K562 (cell line): Measurements from ENCODE around the gene TMEM132D. TPM values are rescaled to one million over a fixed set of nuclear protein-coding genes. Genes with fewer than 3 reads are reported as not detected.

Experiments used
- FIP1L1 ChIP-seq: fragments of 200-400 bp; formaldehyde crosslinking; IDR thresholded peaks from 2 replicates; pipeline ENCODE4 v1.6.1; 2018; ENCODE audit warnings: mild to moderate bottlenecking, low read depth, low read length; ENCODE audit not compliant: poor library complexity, severe bottlenecking
- KDM1A ChIP-seq, 2 experiments: fragments of 450-650 bp; IDR thresholded peaks; 2 replicates each; pipeline ENCODE4 v1.6.1; 2016; ENCODE audit warnings: mild to moderate bottlenecking in 2 of 2
- KHSRP ChIP-seq: fragments of 450-650 bp; IDR thresholded peaks from 2 replicates; pipeline ENCODE4 v1.6.1; 2017
- KLF6 ChIP-seq: fragments of 250-450 bp; sonication (Bioruptor Pico); IDR thresholded peaks from 2 replicates; pipeline ENCODE4 v1.4.0; 2020; ENCODE audit warnings: mild to moderate bottlenecking, moderate library complexity, borderline replicate concordance
- MCM5 ChIP-seq: fragments of 450-650 bp; IDR thresholded peaks from 2 replicates; pipeline ENCODE4 v1.6.1; 2016; ENCODE audit warnings: low read depth
- RAD51 ChIP-seq: fragments of 450-650 bp; IDR thresholded peaks from 2 replicates; pipeline ENCODE4 v1.7.1; 2016; ENCODE audit warnings: low read depth, mild to moderate bottlenecking, borderline replicate concordance
- SMAD1 ChIP-seq: fragments of 150-350 bp; IDR thresholded peaks from 2 replicates; pipeline ENCODE4 v1.6.1; 2014; ENCODE audit warnings: low read length, low read depth; ENCODE audit not compliant: partially characterized antibody
- TOE1 ChIP-seq, 2 experiments: fragments of 450-650 bp in 1 of 2; sonication (generic) in 1 of 2; formaldehyde crosslinking in 1 of 2; IDR thresholded peaks; 2 replicates each; pipeline versions ENCODE4 v1.7.1 to v1.8.0; 2016 to 2022; ENCODE audit warnings: borderline replicate concordance in 2 of 2, mild to moderate bottlenecking in 2 of 2, antibody characterized with exemption in 1 of 2, inconsistent platforms in 1 of 2, low read depth in 1 of 2, missing genetic modification reagents in 1 of 2, moderate library complexity in 1 of 2
- WHSC1 ChIP-seq: IDR thresholded peaks from one replicate; pipeline ENCODE4 v1.6.1; 2012; ENCODE audit warnings: low read length, control low read depth, inconsistent platforms
- ZFP36 ChIP-seq: fragments of 150-350 bp; IDR thresholded peaks from 2 replicates; pipeline ENCODE4 v1.6.1; 2018; ENCODE audit warnings: low read length, low read depth; ENCODE audit not compliant: partially characterized antibody
- polyA plus RNA-seq, 8 experiments: library from polyadenylated mRNA; depleted of rRNA in 4 of 8; stranded (reverse) in 5 of 8; unstranded in 3 of 8; fragments of >200 nt; fragmentation: Nextera tagmentation in 2 of 8; fragmentation: Illumina TruSeq in 1 of 8; extraction: Ambion mirVana in 2 of 8; extraction: Trizol in 1 of 8; gene quantifications; 2 replicates each; pipeline versions ENCODE4 v1.2.1 to v1.2.3, GENCODE V29; 2011 to 2014; ENCODE audit warnings: inconsistent platforms in 1 of 8, missing spikeins in 1 of 8
- total RNA-seq, 7 experiments: library from RNA; depleted of rRNA in 6 of 7; stranded (reverse); fragments of >200 nt in 6 of 7; fragmentation: Illumina TruSeq in 2 of 7; extraction: Trizol in 2 of 7; gene quantifications; 2 replicates each; pipeline versions ENCODE4 v1.2.1 to v1.2.3, GENCODE V29; 2011 to 2021; ENCODE audit warnings: low replicate concordance in 1 of 7
- TF ChIP-seq, protein P1 (sequence below), 2 experiments: IDR thresholded peaks in 1 of 2; conservative IDR thresholded peaks in 1 of 2; 2 replicates each; pipeline ENCODE4 v1.6.1; 2016; ENCODE audit warnings: low read depth in 2 of 2, mild to moderate bottlenecking in 1 of 2, missing compliant biosample characterization in 1 of 2, missing genetic modification characterization in 1 of 2, moderate library complexity in 1 of 2
- TF ChIP-seq, protein P2 (sequence below): fragments of 450-650 bp; IDR thresholded peaks from 2 replicates; pipeline ENCODE4 v1.6.1; 2016
- TF ChIP-seq, protein P3 (sequence below): fragments of 450-650 bp; formaldehyde crosslinking; IDR thresholded peaks from 2 replicates; pipeline ENCODE4 v1.4.0; 2020; ENCODE audit warnings: mild to moderate bottlenecking, mixed read lengths

TMEM132D gene
- total and polyA plus RNA-seq, 9 of the 15 experiments (the other 6 are each of a cell fraction or from before 2014, with no cell fraction given) = not detected

DNA sequence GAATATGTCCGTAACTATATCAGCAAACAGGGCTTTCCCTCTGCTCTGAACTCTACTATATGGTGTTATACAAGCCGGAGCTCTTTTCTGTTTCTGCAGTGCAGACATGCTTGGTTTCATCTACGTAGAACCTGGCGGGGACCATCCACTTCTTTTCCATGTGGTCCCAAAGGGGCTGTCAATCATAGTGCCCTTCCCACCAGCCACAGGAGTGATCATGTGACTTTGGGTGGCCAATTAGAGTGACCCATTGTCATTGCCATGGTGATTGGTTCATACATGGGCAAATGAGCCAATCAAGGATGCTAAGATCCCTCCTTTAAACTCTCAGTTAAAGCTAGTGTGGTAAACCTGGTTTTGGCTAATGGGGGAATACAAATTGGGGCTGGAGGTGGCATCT, 281.3 kb downstream of the TMEM132D start (continued):
- TF ChIP-seq, protein P1, sequence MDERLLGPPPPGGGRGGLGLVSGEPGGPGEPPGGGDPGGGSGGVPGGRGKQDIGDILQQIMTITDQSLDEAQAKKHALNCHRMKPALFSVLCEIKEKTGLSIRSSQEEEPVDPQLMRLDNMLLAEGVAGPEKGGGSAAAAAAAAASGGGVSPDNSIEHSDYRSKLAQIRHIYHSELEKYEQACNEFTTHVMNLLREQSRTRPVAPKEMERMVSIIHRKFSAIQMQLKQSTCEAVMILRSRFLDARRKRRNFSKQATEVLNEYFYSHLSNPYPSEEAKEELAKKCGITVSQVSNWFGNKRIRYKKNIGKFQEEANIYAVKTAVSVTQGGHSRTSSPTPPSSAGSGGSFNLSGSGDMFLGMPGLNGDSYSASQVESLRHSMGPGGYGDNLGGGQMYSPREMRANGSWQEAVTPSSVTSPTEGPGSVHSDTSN (CRISPR knock-in tag; IDR thresholded peaks at IDR 0.05; ENCODE audit: low read depth) = no peak
- TF ChIP-seq, protein P1 (tag; conservative IDR thresholded peaks at IDR 0.05; ENCODE audit: low read depth) = peak; percentile 56; the same call in 1 of the 2 replicates
- no peak for TF ChIP-seq KDM1A (IDR thresholded peaks at IDR 0.05)
- TF ChIP-seq, protein P2, sequence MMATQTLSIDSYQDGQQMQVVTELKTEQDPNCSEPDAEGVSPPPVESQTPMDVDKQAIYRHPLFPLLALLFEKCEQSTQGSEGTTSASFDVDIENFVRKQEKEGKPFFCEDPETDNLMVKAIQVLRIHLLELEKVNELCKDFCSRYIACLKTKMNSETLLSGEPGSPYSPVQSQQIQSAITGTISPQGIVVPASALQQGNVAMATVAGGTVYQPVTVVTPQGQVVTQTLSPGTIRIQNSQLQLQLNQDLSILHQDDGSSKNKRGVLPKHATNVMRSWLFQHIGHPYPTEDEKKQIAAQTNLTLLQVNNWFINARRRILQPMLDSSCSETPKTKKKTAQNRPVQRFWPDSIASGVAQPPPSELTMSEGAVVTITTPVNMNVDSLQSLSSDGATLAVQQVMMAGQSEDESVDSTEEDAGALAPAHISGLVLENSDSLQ = peak; percentile 94
- no peak for TF ChIP-seq WHSC1
- TF ChIP-seq KLF6 (CRISPR knock-in tag) = no peak
- TF ChIP-seq, protein P3, sequence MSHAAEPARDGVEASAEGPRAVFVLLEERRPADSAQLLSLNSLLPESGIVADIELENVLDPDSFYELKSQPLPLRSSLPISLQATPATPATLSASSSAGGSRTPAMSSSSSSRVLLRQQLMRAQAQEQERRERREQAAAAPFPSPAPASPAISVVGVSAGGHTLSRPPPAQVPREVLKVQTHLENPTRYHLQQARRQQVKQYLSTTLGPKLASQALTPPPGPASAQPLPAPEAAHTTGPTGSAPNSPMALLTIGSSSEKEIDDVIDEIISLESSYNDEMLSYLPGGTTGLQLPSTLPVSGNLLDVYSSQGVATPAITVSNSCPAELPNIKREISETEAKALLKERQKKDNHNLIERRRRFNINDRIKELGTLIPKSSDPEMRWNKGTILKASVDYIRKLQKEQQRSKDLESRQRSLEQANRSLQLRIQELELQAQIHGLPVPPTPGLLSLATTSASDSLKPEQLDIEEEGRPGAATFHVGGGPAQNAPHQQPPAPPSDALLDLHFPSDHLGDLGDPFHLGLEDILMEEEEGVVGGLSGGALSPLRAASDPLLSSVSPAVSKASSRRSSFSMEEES (CRISPR knock-in tag) = peak; percentile 52
- TF ChIP-seq SMAD1 = no peak
- no peak for TF ChIP-seq MCM5
- TF ChIP-seq FIP1L1 = no peak
- no peak for TF ChIP-seq KHSRP
- peak; percentile 50; the same call in 1 of the 2 replicates for TF ChIP-seq RAD51
- peak; percentile 67; the same call in 1 of the 2 replicates for TF ChIP-seq TOE1 (IDR thresholded peaks at IDR 0.05; ENCODE audit: borderline replicate concordance)
- TF ChIP-seq TOE1 (CRISPR knock-in tag; IDR thresholded peaks at IDR 0.05; ENCODE audit: borderline replicate concordance, low read depth) = no peak
- TF ChIP-seq ZFP36 = no peak
